ENCODE data around the gene TCHHL1.

The TCHHL1 gene

GRCh38 chr1:152043870-152044269, 45.0 kb downstream of the TCHHL1 start:
- TF ChIP-seq ZNF565 (CRISPR knock-in tag; conservative IDR thresholded peaks at IDR 0.05; ENCODE audit: low read depth) = no peak
- TF ChIP-seq ZNF70 (CRISPR knock-in tag; IDR thresholded peaks at IDR 0.05) = no peak
- no peak for ATAC-seq

GRCh38 chr1:152042030-152042429, 46.8 kb downstream of the TCHHL1 start:
- no peak for TF ChIP-seq ARNTL (CRISPR knock-in tag; IDR thresholded peaks at IDR 0.05; ENCODE audit: borderline replicate concordance, low read depth)
- TF ChIP-seq SNAI2 (CRISPR knock-in tag; IDR thresholded peaks at IDR 0.05) = no peak
- TF ChIP-seq RARB (CRISPR knock-in tag; IDR thresholded peaks at IDR 0.05) = no peak
- no peak for TF ChIP-seq ESRRG (CRISPR knock-in tag; IDR thresholded peaks at IDR 0.05)
- no peak for TF ChIP-seq ZC3H10 (CRISPR knock-in tag; IDR thresholded peaks at IDR 0.05)
- no peak for TF ChIP-seq ZFP30 (CRISPR knock-in tag; IDR thresholded peaks at IDR 0.05)
- no peak for TF ChIP-seq BACH2 (CRISPR knock-in tag; IDR thresholded peaks at IDR 0.05; ENCODE audit: borderline replicate concordance)
- no peak for TF ChIP-seq ZNF8 (CRISPR knock-in tag; IDR thresholded peaks at IDR 0.05)
- TF ChIP-seq, protein P1, sequence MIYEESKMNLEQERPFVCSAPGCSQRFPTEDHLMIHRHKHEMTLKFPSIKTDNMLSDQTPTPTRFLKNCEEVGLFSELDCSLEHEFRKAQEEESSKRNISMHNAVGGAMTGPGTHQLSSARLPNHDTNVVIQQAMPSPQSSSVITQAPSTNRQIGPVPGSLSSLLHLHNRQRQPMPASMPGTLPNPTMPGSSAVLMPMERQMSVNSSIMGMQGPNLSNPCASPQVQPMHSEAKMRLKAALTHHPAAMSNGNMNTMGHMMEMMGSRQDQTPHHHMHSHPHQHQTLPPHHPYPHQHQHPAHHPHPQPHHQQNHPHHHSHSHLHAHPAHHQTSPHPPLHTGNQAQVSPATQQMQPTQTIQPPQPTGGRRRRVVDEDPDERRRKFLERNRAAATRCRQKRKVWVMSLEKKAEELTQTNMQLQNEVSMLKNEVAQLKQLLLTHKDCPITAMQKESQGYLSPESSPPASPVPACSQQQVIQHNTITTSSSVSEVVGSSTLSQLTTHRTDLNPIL (CRISPR knock-in tag; IDR thresholded peaks at IDR 0.05; ENCODE audit: low read depth) = no peak
- ATAC-seq = no peak

GRCh38 chr1:152039886-152040285, 49.0 kb downstream of the TCHHL1 start:
- TF ChIP-seq, protein P2, sequence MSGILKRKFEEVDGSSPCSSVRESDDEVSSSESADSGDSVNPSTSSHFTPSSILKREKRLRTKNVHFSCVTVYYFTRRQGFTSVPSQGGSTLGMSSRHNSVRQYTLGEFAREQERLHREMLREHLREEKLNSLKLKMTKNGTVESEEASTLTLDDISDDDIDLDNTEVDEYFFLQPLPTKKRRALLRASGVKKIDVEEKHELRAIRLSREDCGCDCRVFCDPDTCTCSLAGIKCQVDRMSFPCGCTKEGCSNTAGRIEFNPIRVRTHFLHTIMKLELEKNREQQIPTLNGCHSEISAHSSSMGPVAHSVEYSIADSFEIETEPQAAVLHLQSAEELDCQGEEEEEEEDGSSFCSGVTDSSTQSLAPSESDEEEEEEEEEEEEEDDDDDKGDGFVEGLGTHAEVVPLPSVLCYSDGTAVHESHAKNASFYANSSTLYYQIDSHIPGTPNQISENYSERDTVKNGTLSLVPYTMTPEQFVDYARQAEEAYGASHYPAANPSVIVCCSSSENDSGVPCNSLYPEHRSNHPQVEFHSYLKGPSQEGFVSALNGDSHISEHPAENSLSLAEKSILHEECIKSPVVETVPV (CRISPR knock-in tag; IDR thresholded peaks at IDR 0.05) = no peak
- TF ChIP-seq ZNF8 (CRISPR knock-in tag; IDR thresholded peaks at IDR 0.05) (no peak), ZNF565 (CRISPR knock-in tag; conservative IDR thresholded peaks at IDR 0.05; ENCODE audit: low read depth) (no peak), PPARA (CRISPR knock-in tag; IDR thresholded peaks at IDR 0.05; ENCODE audit: borderline replicate concordance) (no peak), SNAI2 (CRISPR knock-in tag; IDR thresholded peaks at IDR 0.05) (no peak), ARNTL (CRISPR knock-in tag; IDR thresholded peaks at IDR 0.05; ENCODE audit: borderline replicate concordance, low read depth) (no peak), TOX (CRISPR knock-in tag; IDR thresholded peaks at IDR 0.05; ENCODE audit: borderline replicate concordance) (no peak), CSDC2 (CRISPR knock-in tag; IDR thresholded peaks at IDR 0.05) (no peak), POU6F1 (CRISPR knock-in tag; IDR thresholded peaks at IDR 0.05; ENCODE audit: borderline replicate concordance, low read depth) (no peak)
- TF ChIP-seq, protein P1 (CRISPR knock-in tag; IDR thresholded peaks at IDR 0.05; ENCODE audit: low read depth) = no peak
- TF ChIP-seq, protein P3, sequence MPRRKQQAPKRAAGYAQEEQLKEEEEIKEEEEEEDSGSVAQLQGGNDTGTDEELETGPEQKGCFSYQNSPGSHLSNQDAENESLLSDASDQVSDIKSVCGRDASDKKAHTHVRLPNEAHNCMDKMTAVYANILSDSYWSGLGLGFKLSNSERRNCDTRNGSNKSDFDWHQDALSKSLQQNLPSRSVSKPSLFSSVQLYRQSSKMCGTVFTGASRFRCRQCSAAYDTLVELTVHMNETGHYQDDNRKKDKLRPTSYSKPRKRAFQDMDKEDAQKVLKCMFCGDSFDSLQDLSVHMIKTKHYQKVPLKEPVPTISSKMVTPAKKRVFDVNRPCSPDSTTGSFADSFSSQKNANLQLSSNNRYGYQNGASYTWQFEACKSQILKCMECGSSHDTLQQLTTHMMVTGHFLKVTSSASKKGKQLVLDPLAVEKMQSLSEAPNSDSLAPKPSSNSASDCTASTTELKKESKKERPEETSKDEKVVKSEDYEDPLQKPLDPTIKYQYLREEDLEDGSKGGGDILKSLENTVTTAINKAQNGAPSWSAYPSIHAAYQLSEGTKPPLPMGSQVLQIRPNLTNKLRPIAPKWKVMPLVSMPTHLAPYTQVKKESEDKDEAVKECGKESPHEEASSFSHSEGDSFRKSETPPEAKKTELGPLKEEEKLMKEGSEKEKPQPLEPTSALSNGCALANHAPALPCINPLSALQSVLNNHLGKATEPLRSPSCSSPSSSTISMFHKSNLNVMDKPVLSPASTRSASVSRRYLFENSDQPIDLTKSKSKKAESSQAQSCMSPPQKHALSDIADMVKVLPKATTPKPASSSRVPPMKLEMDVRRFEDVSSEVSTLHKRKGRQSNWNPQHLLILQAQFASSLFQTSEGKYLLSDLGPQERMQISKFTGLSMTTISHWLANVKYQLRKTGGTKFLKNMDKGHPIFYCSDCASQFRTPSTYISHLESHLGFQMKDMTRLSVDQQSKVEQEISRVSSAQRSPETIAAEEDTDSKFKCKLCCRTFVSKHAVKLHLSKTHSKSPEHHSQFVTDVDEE (CRISPR knock-in tag; IDR thresholded peaks at IDR 0.05) = no peak
- ATAC-seq = no peak

- no peak for ATAC-seq
- TF ChIP-seq RARB (CRISPR knock-in tag; IDR thresholded peaks at IDR 0.05) (no peak), ZC3H10 (CRISPR knock-in tag; IDR thresholded peaks at IDR 0.05) (no peak), POU6F1 (CRISPR knock-in tag; IDR thresholded peaks at IDR 0.05; ENCODE audit: borderline replicate concordance, low read depth) (no peak), ZNF8 (CRISPR knock-in tag; IDR thresholded peaks at IDR 0.05) (no peak)
- TF ChIP-seq, protein P1 (CRISPR knock-in tag; IDR thresholded peaks at IDR 0.05; ENCODE audit: low read depth) = no peak
These were observed 49.4 kb downstream of the TCHHL1 start for GRCh38 chr1:152039461-152039860.
